GM12892 (cell line): Measurements from ENCODE around the gene OXNAD1.

ENCODE experiments used
- DNase-seq: peaks from one replicate; pipeline ENCODE4 v3.0.0; 2011; ENCODE audit not compliant: insufficient read length
- FAIRE-seq: peaks from 2 replicates; lab custom pipeline; 2011; peaks lifted over from hg19 to GRCh38; lab: Jason Lieb, UNC
- POLR2A ChIP-seq: IDR thresholded peaks from 2 replicates; pipeline ENCODE4 v1.6.1; 2011; ENCODE audit warnings: low read depth, low read length, control low read depth
- POLR2AphosphoS5 ChIP-seq: IDR thresholded peaks from 2 replicates; pipeline ENCODE4 v1.6.1; 2011; ENCODE audit warnings: low read depth, low read length, control low read depth
- TAF1 ChIP-seq: IDR thresholded peaks from 2 replicates; pipeline ENCODE4 v1.6.1; 2011; ENCODE audit warnings: low read depth, mild to moderate bottlenecking, control low read depth, low read length, borderline replicate concordance

The OXNAD1 gene

GRCh38 chr3:16286751-16287543, 21.9 kb downstream of the OXNAD1 start:
- no peak for FAIRE-seq
- DNase-seq, result no peak
- no peak for TF ChIP-seq POLR2A
- TF ChIP-seq TAF1, result no peak
- no peak for TF ChIP-seq POLR2AphosphoS5

- FAIRE-seq, result no peak
- TF ChIP-seq TAF1 (no peak), POLR2A (no peak), POLR2AphosphoS5 (no peak)
- DNase-seq, result no peak
Observed at GRCh38 chr3:16288664-16289063, 23.7 kb downstream of the OXNAD1 start.

- DNase-seq, result no peak
- TF ChIP-seq POLR2A (no peak), TAF1 (no peak)
- no peak for FAIRE-seq
Observed at GRCh38 chr3:16289144-16289889, 24.3 kb downstream of the OXNAD1 start.

- DNase-seq (no peak), FAIRE-seq (no peak)
- TF ChIP-seq POLR2A (no peak), POLR2AphosphoS5 (no peak), TAF1 (no peak)
Observed at GRCh38 chr3:16290007-16290826, 25.2 kb downstream of the OXNAD1 start.

GRCh38 chr3:16290827-16291196, 25.8 kb downstream of the OXNAD1 start:
- DNase-seq (no peak), FAIRE-seq (peak; percentile 68)
- TF ChIP-seq TAF1, result no peak
- TF ChIP-seq POLR2A, result no peak
- no peak for TF ChIP-seq POLR2AphosphoS5

GRCh38 chr3:16294844-16295243, 29.8 kb downstream of the OXNAD1 start:
- TF ChIP-seq POLR2AphosphoS5 (no peak), TAF1 (no peak), POLR2A (no peak)
- FAIRE-seq (no peak), DNase-seq (no peak)

GRCh38 chr3:16295298-16295890, 30.4 kb downstream of the OXNAD1 start:
- no peak for TF ChIP-seq POLR2A
- TF ChIP-seq POLR2AphosphoS5, result no peak
- TF ChIP-seq TAF1, result no peak
- FAIRE-seq (no peak), DNase-seq (no peak)

DNA sequence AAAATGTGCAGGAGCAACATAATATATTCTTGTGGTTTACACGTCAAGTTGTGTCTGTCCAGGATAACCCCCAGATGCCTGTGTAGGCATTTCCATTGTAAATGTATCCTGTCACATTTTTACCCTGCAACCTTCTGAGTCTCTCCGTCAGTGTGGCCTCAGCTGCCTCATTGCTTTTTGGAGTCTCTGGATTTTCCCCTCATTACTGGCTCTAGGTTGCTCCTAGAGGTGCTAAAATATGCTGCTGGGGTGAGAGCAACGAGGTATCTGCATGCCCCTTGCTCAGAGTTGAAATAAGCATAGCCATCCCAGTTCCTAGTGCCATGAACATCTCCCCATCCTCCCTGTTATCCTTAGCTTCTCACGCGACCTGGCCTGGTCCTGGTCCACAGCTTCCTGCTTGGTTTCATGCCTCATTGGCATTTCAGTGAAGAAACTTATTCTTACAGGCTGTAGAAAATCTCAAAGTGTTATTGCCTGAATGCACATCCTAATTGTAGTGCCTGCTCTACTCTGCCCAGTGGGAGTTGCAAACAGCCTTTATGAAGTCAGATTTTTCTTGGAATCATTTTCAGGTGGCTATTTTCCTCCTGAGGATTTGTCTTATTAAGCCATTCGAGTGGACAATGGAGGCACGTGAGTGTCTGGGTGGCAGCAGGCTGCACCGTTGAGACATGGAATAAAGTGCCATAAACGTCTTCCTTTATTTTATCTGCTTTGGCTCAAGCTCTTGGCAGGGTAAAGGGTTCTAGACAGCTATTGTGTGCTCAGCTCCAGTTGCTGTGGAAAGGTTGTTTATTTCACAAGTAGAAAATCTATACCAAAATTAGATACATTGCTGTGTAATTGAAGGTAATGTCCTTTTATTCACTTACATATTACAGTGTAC, 33.2 kb downstream of the OXNAD1 start:
- no peak for DNase-seq
- TF ChIP-seq POLR2A (0 out of 2 replicates have a peak, but pooled peaks have one; percentile 20), TAF1 (no peak), POLR2AphosphoS5 (0 out of 2 replicates have a peak, but pooled peaks have one; percentile 32)
- no peak for FAIRE-seq

GRCh38 chr3:16298891-16299290, 33.9 kb downstream of the OXNAD1 start:
- no peak for FAIRE-seq
- no peak for DNase-seq
- TF ChIP-seq POLR2A (no peak), TAF1 (no peak), POLR2AphosphoS5 (no peak)

DNA sequence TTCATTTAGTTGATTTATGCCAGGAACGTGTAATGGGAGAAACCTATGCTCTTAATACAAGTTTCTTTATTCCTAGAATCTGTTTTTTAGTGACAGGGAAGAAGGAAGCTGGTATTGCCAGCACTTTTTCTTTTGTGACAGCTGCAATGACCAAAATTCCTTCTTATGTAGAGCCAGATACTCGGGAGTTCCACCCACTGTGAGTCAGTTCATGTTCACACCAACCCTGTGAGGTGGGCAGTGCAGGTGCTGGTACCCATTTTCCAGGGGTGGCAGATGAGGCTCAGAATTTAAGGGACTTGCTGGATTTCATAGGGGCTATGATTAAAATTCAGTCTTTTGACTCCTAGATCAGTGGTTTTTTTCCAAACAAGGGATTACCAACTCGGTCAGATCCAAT, 34.7 kb downstream of the OXNAD1 start:
- no peak for TF ChIP-seq TAF1
- no peak for TF ChIP-seq POLR2AphosphoS5
- no peak for TF ChIP-seq POLR2A
- DNase-seq (no peak), FAIRE-seq (no peak)

- DNase-seq (no peak), FAIRE-seq (peak; percentile 78)
- no peak for TF ChIP-seq POLR2AphosphoS5
- TF ChIP-seq POLR2A, result no peak
- no peak for TF ChIP-seq TAF1
Observed at GRCh38 chr3:16300307-16300706, 35.3 kb downstream of the OXNAD1 start.
